GM19397 (cell line): ENCODE data around the gene CSRP1.

Experiments used
- ATAC-seq: cut with Tn5 transposase; IDR thresholded peaks from one replicate; pipeline ENCODE4 v1.9.1; 2021; ENCODE audit warnings: mild to moderate bottlenecking, moderate library complexity; ENCODE audit not compliant: unreplicated experiment

Gene CSRP1

GRCh38 chr1:201513498-201514243 is 6.7 kb upstream of the CSRP1 start:
- no peak for ATAC-seq

GRCh38 chr1:201511941-201512539 is 5.1 kb upstream of the CSRP1 start:
- no peak for ATAC-seq

GRCh38 chr1:201511396-201511940 is 4.5 kb upstream of the CSRP1 start:
- ATAC-seq: no peak

GRCh38 chr1:201510734-201511133 is 3.8 kb upstream of the CSRP1 start:
- ATAC-seq: no peak

GRCh38 chr1:201509601-201510374 is 2.9 kb upstream of the CSRP1 start:
- no peak for ATAC-seq

- no peak for ATAC-seq
These were observed 1.9 kb upstream of the CSRP1 start for GRCh38 chr1:201508809-201509208.

- ATAC-seq: peak; percentile 1
These were observed 395 bp upstream of the CSRP1 start for GRCh38 chr1:201507360-201507675.

GRCh38 chr1:201506092-201506491 is 831 bp downstream of the CSRP1 start:
- no peak for ATAC-seq

- ATAC-seq: no peak
These were observed 1.4 kb downstream of the CSRP1 start for GRCh38 chr1:201505503-201505890.

- no peak for ATAC-seq
These were observed 2.0 kb downstream of the CSRP1 start for GRCh38 chr1:201504799-201505502.

- ATAC-seq: no peak
These were observed 2.7 kb downstream of the CSRP1 start for GRCh38 chr1:201504179-201504631.

GRCh38 chr1:201503397-201504176 is 3.3 kb downstream of the CSRP1 start:
- ATAC-seq: no peak

GRCh38 chr1:201502511-201502857 is 4.4 kb downstream of the CSRP1 start:
- no peak for ATAC-seq

- no peak for ATAC-seq
These were observed 5.0 kb downstream of the CSRP1 start for GRCh38 chr1:201501812-201502510.

- ATAC-seq: no peak
These were observed 5.8 kb downstream of the CSRP1 start for GRCh38 chr1:201501144-201501543.

GRCh38 chr1:201500670-201501120 is 6.2 kb downstream of the CSRP1 start:
- no peak for ATAC-seq

- ATAC-seq: no peak
These were observed 6.9 kb downstream of the CSRP1 start for GRCh38 chr1:201499795-201500669.

- no peak for ATAC-seq
These were observed 7.7 kb downstream of the CSRP1 start for GRCh38 chr1:201499191-201499590.

- ATAC-seq: no peak
These were observed 8.3 kb downstream of the CSRP1 start for GRCh38 chr1:201498621-201499020.
